Activated B cell treated with CpG ODN at 0.5 μM for 24 hours (primary cell): ENCODE measurements around the gene DIABLO. TPM values are rescaled to one million over a fixed set of nuclear protein-coding genes. Genes with fewer than 3 reads are reported as not detected.

ENCODE experiments used
- ATAC-seq: fragments of 200-7000 bp; cut with Tn5 transposase; one replicate; pipeline ENCODE4 v1.10.0; 2021; ENCODE audit warnings: low read depth, mild to moderate bottlenecking, moderate library complexity
- CTCF ChIA-PET: fragments of 350-600 bp; sonication (Branson Sonifier 250); formaldehyde crosslinking; loops from one replicate; lab custom pipeline; 2021; ENCODE audit warnings: antibody characterized with exemption; lab: Charles Lee
- POLR2A ChIA-PET: fragments of 350-600 bp; sonication (Branson Sonifier 250); formaldehyde crosslinking; loops from one replicate; lab custom pipeline; 2021; ENCODE audit warnings: antibody characterized with exemption; lab: Charles Lee
- DNase-seq: peaks from one replicate; pipeline ENCODE4 v3.0.0; 2022
- H3K27ac Mint-ChIP-seq: one replicate; pipeline ENCODE4 v1.8.0; 2020; ENCODE audit warnings: mixed read lengths
- H3K27me3 Mint-ChIP-seq: one replicate; pipeline ENCODE4 v1.8.0; 2021; ENCODE audit warnings: mixed read lengths
- H3K36me3 Mint-ChIP-seq: one replicate; pipeline ENCODE4 v1.8.0; 2021; ENCODE audit warnings: low read depth, mixed read lengths
- H3K4me1 Mint-ChIP-seq: one replicate; pipeline ENCODE4 v1.8.0; 2021; ENCODE audit warnings: mixed read lengths
- H3K4me3 Mint-ChIP-seq: one replicate; pipeline ENCODE4 v1.8.0; 2020; ENCODE audit warnings: mild to moderate bottlenecking, mixed read lengths
- H3K9me3 Mint-ChIP-seq: one replicate; pipeline ENCODE4 v1.8.0; 2020; ENCODE audit warnings: mixed read lengths
- CTCF ChIP-seq: fragments of 200-600 bp; IDR thresholded peaks from one replicate; pipeline ENCODE4 v1.8.0; 2022; ENCODE audit warnings: antibody characterized with exemption, mild to moderate bottlenecking
- intact Hi-C: fragments of 100-400 bp; cut with micrococcal nuclease; formaldehyde crosslinking; loops from one replicate; pipeline ENCODE4 v1.15.1; 2024
- total RNA-seq: library from RNA; stranded (reverse); gene quantifications from 2 replicates; pipeline ENCODE4 v1.2.3, GENCODE V29; 2022

The DIABLO gene
- total RNA-seq, 1 donor from 2014 or later = 51.3 TPM

GRCh38 chr12:122202017-122202416, 23.8 kb downstream of the DIABLO start:
- TF ChIP-seq CTCF = no peak
- H3K4me3 Mint-ChIP-seq = no peak overlapping the region
- POLR2A ChIA-PET = no interaction called here
- CTCF ChIA-PET = no interaction called here
- intact Hi-C loops = loop anchor here (2.0 kb wide), 1 partner anchor 17 kb away; no protein-coding TSS in a partner anchor
- no peak overlapping the region for H3K27ac Mint-ChIP-seq
- H3K9me3 Mint-ChIP-seq = no peaks in the 10 kb centered on the region
- H3K36me3 Mint-ChIP-seq = peaks cover 2% of the 10 kb centered on the region
- no peak for DNase-seq
- peaks cover 29% of the 10 kb centered on the region for H3K27me3 Mint-ChIP-seq
- ATAC-seq = no peak
- peaks cover 7% of the 10 kb centered on the region for H3K4me1 Mint-ChIP-seq

GRCh38 chr12:122201381-122201780, 24.5 kb downstream of the DIABLO start:
- Mint-ChIP-seq H3K27ac (no peak overlapping the region), H3K9me3 (no peaks in the 10 kb centered on the region), H3K4me1 (peaks cover 7% of the 10 kb centered on the region), H3K36me3 (no peaks in the 10 kb centered on the region), H3K4me3 (no peak overlapping the region), H3K27me3 (peaks cover 31% of the 10 kb centered on the region)
- CTCF ChIA-PET = no interaction called here
- DNase-seq = no peak
- ATAC-seq = no peak
- no peak for TF ChIP-seq CTCF
- POLR2A ChIA-PET = no interaction called here
- intact Hi-C loops = no loop called here

GRCh38 chr12:122200541-122201175, 25.2 kb downstream of the DIABLO start:
- Mint-ChIP-seq H3K9me3 (peaks cover 1% of the 10 kb centered on the region), H3K27me3 (peaks cover 31% of the 10 kb centered on the region), H3K27ac (no peak overlapping the region), H3K4me3 (no peak overlapping the region), H3K4me1 (peaks cover 7% of the 10 kb centered on the region), H3K36me3 (no peaks in the 10 kb centered on the region)
- no peak for TF ChIP-seq CTCF
- intact Hi-C loops = no loop called here
- ChIA-PET POLR2A (no interaction called here), CTCF (no interaction called here)
- ATAC-seq (no peak), DNase-seq (no peak)

- intact Hi-C loops = no loop called here
- Mint-ChIP-seq H3K4me1 (peaks cover 6% of the 10 kb centered on the region), H3K36me3 (no peaks in the 10 kb centered on the region), H3K4me3 (no peak overlapping the region), H3K9me3 (peaks cover 7% of the 10 kb centered on the region), H3K27me3 (peaks cover 27% of the 10 kb centered on the region), H3K27ac (no peak overlapping the region)
- DNase-seq (no peak), ATAC-seq (no peak)
- ChIA-PET CTCF (no interaction called here), POLR2A (no interaction called here)
- no peak for TF ChIP-seq CTCF
Observed at GRCh38 chr12:122199484-122200355, 26.1 kb downstream of the DIABLO start.

- no peak overlapping the region for H3K27ac Mint-ChIP-seq
- POLR2A ChIA-PET = no interaction called here
- H3K4me3 Mint-ChIP-seq = no peak overlapping the region
Observed at GRCh38 chr12:122197612-122197966, 28.3 kb downstream of the DIABLO start.

More at GRCh38 chr12:122197612-122197966, 28.3 kb downstream of the DIABLO start:
- Mint-ChIP-seq H3K9me3 (peaks cover 8% of the 10 kb centered on the region), H3K4me1 (no peaks in the 10 kb centered on the region), H3K27me3 (peaks cover 25% of the 10 kb centered on the region), H3K36me3 (no peaks in the 10 kb centered on the region)
- intact Hi-C loops = no loop called here
- no peak for TF ChIP-seq CTCF
- CTCF ChIA-PET = no interaction called here
- ATAC-seq (no peak), DNase-seq (no peak)
